GM21360 (cell line): Measurements from ENCODE around the gene ECHDC3.

ENCODE experiments used
- ATAC-seq: cut with Tn5 transposase; IDR thresholded peaks from one replicate; pipeline ENCODE4 v1.9.1; 2021; ENCODE audit warnings: mild to moderate bottlenecking, moderate library complexity; ENCODE audit not compliant: unreplicated experiment

ECHDC3 gene

DNA sequence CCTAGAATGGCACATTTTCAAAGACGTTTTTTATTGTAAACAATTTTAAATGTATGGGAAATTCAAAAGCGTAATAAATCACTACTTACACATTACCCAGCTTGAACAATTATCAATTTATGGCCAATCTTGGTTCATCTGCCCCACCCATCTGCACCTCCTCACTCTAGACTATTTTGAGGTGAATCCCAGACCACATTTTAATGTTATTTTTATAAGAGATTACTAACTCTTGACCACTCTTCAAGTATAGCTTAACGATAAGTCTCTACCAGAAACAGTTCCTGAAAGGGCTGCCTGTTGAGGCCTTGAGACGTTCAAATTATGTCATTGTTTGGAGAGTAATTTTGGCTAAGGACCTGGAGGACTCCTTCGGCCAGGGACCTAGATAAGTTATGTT, 33.2 kb downstream of the ECHDC3 start:
- no peak for ATAC-seq

DNA sequence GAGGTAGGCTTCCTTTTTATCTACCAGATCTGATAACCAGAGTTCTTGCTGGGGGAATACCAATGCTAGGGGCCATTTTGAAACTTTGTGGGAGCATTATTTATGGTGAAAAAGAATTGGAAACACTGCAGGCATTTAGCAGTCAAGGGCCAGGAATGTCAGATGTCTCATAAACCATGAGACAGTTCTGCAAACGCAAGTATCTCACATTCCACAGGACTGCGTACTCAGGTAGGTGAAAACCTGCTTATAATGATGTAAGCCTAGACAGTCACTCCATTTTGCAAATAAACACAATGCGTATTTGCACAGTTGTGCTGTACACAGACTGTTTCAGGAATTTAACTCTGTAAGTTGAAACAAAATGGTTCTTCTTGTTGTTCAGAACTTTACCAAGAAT, 33.9 kb downstream of the ECHDC3 start:
- ATAC-seq = no peak

DNA sequence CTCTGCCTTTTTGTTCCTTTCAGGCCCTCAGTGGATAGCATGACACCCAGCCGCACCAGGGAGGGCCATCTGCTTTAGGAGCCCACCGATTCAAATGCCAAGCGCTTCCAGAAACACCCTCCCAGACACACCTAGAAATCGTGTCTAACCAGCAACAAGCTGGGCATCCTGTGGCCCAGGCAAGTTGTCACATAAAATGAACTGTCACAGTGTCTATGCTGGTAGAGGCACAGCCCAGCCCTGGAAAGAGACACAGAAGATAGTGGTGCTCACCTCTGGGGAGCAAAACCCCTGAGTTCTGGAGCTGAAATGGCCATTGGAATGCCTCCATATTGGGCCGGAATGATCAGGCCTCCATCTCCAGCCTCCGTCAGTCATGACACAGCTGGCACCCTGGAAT, 38.9 kb downstream of the ECHDC3 start:
- no peak for ATAC-seq

DNA sequence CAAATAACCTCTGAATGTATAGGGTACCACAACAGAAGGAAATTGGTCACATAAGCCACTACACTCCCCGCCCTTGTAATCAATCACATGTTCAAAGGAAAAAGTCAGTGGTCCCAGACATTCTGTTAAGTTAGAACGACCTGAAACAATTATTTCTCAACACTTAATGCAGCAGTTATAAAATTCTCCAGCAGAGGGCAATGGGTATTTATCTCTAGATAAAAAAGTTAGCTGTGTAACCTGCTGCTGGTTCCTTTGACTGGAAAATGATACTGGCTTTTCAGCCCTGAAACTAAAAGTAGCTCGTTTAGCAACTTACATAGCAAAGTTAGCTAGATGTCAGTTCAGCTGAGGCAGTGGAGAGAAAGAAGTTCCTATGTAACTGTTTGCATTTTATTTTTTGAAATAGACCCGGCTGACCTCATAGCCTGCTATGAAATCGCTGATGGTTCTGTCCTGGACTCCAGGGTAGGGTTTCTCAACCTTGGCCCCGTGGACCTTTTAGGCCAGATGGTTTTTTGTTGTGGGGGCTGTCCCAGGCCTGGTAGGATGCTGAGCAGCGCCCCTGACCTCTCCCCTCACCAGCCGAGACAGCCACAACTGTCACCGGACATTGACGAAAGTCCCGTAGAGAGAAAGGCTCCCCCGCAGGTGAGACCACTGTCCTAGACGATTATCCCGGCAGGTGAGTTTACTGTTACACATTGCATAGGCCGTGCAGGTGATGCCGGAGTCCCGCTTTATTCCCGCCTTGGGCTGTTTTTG, 40.8 kb downstream of the ECHDC3 start:
- ATAC-seq = no peak

DNA sequence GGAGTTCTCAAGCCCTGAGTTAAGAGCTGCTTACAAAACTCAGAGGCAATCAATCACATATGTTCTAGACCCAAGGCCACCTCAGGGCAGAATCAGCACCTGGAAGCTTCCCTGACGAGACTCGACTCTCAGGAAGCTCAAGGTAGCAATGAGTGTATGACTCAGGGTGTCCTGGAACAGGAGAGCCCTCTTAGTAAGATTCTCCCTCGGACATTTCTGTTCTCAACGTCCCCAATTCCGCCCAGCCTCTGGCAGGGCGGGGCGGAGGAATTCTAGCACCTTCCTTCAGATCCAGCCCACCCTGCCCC, 41.3 kb downstream of the ECHDC3 start:
- ATAC-seq = no peak

DNA sequence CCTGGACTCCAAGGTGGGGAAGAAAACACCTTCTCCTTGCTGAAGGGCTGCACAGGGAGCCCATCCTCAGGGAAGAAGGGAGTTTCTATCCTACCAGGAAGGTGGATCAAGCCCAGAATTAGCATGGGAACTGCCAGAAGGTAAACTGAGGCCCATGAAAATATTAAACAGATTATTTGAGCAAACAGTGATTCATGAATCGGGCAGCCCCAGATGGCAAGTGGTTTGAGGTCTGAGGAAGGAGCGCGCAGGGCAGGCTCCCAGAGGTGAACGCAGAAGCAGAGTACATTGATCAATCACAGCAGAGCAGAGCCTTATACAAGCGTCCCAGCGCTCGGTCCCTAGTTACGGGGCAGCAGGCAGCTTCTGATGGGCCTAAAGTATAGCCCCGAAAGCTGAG, 45.2 kb downstream of the ECHDC3 start:
- no peak for ATAC-seq

DNA sequence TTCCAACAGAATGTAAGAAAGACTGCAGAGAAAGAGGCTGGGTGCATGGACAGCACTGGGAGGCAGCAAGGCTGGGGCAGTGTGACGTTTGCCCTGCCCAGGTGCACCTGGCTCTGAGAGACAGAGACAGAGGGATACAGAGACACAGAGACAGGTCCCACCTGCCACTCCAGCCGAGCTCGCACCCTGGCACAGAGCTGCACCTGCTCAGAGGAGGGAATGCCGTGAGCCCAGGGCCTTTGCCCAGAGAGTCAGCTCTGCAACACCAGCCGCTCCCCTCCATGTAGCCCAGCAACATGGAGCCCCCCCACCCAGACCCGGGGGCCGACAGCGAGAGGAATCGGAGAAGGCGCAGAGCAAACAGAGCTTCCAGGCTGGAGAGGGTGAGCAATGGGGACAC, 45.7 kb downstream of the ECHDC3 start:
- ATAC-seq = no peak

DNA sequence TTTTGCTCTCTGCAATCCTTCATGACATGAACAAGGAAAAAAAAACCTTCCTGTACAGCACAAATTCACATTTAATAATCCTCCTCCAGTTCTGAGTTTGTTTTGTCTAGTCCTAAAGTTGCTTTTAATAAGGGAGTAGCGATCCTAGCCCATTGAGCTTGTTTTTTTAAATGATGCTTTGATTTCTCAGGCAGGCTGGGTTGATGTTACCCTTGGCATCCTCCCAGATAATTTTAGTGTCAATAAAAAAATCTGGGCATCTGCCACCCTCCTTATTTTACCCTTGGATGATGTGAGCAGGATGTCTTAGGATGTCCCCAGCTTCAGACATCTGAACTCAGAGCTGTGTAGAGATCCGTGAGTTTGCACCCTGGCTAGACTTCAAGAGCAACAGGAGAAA, 47.1 kb downstream of the ECHDC3 start:
- ATAC-seq = no peak

DNA sequence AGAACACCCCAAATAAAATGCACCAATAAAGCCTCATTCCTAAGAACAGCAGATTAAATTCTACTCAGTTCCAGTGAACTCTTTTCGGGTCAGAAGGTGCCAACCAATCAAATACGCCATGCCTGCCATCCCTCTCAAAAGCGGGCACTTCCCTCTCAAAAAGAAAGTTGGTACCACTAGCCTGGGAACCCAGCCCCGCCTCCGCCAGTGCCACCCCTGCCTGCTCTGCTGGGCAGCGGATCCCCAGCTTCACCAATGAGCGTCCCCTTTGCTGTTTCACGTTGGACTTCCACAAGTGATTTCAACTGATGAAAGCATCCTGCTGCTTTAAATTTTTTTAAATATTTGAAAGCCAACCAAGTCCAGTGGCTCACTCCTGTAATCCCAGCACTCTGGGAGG, 47.8 kb downstream of the ECHDC3 start:
- ATAC-seq = no peak

DNA sequence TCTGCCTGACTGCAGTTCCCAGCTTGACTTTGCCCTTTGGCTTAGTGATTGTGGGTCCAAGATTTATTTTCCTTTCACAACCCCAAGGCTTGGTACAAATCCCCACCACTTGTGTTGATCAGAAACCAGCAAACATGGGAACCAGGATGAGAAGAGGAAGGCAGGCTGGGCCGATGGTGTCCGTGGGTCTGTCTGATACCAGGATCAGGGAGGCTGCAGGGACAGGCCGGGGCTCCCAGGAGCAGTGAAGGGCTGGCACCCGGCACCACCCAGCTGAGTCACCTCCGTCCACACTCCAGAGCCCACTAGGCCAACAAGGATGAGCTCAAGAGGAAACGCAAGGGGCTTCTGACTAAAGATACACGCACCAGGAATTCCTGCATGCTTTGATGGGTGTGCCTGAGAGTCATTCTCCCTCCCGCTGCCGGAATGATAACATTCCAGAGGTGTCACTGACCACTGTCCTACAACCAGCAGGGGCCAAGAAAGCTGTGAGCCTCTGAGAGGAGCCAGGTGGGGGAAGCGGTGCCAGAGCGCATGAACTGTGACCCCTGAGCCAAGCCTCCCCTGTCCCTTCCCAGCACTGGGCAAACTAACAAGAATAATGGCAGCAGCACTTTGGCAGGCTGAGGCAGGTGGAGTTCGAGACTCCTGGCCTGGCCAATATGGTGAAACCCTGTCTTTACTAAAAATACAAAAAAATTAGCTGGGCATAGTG, 51.7 kb downstream of the ECHDC3 start:
- ATAC-seq = no peak

DNA sequence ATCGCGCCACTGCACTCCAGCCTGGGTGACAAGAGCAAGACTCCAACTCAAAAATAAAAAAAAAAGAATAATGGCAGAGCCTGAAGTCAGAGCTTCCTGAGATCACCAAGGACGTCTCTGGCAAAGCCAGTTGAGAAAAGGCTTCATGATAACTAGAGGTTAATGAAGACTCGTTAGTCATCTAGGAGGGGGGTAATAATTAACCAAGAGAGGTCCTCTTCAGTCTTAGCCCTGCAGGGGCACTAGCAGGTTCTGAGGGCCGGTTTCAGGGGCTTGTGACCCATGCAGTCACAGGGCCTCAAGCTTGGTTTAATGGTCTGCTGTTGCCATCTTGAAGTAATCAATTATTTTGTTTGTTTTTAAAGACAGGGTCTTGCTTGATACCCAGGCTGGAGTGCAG, 52.4 kb downstream of the ECHDC3 start:
- no peak for ATAC-seq

DNA sequence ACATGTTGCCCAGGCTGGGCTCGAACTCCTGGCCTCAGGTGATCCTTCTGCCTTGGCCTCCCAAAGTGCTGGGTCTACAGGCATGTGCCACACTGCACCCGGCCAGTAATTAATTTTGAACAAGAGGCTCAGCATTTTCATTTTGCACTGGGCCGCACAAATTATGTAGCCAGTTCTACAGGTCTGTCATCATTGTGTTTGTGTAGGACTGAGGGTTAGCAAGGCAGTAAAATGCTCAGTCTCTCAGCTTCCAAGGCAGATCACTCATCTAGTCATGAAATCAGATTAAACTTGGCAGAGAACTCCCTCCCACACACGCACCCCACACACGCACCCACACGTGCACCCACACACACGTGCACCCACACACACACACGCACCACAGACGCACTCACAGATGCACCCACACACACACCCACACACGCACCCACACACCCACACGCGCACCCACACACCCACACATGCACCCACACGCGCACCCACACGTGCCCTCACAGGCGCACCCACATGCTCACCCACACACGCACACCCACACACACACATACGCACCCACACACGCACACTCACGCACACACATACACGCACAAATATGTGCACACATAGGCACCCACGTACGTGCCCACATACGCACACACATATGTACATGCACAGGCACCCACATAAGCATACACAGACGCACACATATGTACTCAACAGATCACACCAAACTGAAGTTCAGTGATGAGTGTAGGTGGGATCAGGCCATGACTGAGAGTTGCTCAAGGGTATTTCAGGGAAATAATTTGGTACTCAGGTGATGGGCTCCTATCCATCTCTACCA, 53.1 kb downstream of the ECHDC3 start:
- ATAC-seq = no peak

DNA sequence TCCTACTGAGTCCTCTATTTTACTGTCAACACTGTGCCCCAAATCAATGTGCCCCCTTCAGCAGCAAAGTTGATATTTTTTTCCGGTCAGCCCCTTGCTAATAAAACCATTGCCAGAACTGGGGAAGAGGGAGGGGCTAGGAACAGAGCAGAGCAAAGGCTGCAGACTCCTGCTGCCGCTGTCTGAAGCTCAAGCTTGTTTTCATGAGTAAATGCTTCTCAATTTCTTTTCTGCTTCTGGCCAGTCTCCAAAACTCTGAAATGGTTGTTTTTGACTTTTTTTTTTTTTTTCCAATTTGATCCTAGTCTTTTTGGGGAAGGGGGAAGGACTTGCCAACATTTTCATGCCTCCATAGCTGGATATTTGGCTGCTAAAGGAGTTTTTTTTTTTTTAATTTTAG, 54.3 kb downstream of the ECHDC3 start:
- ATAC-seq = no peak

DNA sequence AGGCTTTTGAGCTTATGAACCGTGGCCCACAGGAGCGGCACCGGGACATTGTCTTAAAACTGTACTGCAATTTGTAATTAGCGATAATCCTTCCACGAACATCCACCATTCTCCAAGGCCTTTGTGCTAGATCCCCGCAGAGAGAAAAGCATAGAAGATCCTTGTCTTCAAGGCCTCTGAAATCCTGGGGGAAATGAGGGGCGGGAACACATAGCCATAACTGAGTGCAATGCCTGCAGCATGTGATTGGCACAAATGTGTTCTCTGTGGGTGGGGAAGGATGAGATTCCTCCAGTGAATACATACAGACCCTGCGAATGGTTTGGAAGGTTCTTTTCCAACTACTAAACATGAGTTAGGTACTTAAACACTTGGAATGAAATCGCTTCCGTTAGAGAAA, 55.1 kb downstream of the ECHDC3 start:
- ATAC-seq = no peak

DNA sequence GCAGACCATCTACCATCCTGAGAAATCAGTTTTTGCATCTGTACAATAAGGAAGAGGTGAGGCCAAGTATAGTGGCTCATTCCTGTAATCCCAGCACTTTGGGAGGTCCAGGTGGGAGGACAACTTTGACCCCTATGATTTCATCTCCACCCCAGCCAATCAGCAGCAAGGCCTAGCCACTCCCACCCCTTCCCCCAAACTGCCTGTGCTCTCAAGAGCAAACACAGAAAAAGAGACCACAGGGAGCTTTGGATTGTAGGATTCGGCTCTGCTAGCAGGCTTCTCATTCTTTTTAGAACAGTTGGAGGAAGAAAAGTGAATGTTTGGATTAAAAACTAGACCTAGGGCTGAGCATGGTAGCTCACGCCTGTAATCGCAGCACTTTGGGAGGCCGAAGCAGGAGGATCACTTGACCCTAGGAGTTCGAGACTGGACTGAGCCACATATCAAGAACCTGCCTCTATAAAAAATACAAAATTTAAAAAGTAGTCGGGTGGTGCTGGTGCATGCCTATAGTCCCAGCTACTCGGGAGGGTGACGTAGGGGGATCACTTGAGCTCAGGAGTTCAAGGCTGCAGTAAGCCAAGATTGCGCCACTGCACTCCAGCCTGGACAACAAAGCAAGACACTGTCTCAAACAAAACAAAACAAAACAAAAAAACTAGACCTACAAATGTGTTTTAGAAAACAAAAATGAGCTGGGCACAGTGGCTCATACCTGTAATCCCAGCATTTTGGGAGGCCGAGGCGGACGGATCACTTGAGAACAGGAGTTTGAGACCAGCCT, 55.9 kb downstream of the ECHDC3 start:
- ATAC-seq = no peak

DNA sequence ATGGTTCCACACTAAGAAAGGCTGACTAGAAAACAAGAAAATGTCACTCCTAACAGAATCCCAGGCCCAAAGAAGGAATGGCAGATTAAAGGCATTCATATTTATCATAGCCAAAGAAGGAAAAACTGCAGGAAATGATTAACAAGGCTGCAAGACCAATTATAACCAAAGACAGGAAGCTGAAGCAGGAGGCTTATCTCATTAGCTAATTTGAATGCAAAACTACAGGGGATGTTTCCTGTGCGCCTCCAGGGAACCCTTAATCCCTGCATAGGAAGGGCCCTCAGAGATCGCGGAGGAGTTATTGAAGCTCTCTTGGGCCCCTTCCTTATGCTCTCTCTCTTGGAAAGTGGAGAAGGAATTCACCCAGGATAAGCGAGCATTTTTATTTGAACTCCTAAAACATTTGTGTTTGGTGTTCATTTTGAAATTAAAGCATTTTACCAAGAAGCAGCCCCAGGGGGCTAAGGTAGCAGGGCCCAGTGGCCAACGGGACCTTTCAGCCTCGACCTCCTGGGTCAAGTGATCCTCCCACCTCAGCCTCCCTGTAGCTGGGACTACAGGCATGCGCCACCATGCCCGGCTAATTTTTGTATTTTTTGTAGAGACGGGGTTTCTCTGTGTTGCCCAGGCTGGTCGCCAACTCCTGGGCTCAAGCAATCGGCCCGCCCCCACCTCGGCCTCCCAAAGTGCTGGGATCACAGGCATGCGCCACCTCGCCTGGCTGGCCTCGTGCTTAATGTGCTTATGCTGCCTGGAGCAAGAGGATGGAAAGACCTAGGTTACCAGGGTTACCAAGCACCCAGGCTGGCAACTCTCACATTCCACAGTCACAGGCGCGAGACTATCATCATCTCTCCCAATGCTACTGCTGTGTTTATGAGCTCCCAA, 56.9 kb downstream of the ECHDC3 start:
- ATAC-seq = no peak

DNA sequence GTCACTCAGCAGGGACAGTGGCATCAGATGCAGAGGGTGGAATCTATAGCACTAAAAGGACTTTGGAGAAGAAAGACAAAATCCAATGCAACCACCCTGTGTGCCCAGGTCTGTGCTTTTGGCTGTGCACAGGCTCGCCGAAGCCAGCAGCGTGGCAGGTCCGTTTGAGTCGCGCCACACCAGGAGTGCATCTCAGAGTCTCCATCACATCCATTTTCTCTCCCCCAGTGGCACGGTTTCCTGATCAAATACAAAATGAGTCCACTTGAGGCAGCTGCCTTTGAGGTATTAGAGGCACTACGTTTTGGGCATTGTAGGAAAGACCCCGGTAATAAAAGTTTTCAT, 57.5 kb downstream of the ECHDC3 start:
- no peak for ATAC-seq

DNA sequence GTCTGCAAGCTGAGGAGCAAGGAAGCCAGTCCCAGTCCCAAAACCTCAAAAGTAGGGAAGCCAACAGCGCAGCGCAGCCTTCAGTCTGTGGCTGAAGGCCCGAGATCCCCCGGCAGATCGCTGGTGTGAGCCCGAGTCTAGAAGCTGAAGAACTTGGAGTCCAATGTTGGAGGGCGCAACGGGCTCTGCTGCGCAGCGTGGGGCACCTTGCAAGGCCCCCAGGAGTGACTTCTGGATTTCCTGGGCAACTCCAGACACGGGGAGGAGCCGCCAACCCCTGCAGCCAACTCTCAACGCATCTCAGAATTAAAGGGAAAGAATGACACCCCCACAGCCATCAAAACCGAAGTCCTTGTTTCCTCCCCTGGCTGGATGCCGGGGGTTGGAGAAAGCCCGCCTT, 62.2 kb downstream of the ECHDC3 start:
- ATAC-seq = no peak

DNA sequence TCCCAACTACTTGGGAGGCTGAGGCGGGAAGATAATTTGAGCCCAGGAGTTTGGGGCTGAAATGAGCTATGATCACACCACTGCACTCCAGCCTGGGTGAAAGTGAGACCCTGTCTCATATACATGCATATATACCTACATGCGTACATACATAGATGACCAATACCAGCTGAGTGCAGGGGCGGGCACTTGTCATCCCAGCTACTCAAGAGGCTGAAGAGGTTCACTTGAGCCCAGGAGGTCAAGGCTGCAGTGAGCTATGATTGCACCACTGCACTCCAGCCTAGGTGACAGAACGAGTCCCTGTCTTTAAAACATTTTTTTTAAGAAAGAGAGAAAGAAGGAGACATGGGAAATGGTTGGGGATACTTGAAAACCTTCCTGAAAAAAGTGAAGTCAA, 63.6 kb downstream of the ECHDC3 start:
- no peak for ATAC-seq

DNA sequence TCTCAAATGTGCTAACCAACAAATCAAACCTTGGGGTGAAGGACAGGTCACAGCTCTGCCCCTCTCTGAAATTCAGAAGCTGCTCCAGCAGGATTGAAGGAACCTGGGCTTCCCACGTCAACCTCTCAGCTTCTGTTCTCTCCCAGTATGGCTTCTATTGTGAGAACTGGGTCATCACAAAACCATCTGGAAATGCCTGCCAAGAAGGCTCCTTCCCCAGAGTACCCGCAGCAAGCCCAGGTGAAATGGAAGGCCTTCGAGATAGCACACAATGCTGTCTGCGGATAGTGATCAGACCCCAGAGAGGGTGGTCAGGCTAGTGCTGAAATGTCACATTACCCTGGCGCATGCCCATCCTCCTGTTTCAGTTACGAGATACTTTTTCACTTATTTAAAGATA, 64.5 kb downstream of the ECHDC3 start:
- ATAC-seq = no peak
